Caco-2 (cell line): ENCODE results near the gene RUNX2. TPM values are rescaled to one million over a fixed set of nuclear protein-coding genes. Genes with fewer than 3 reads are reported as not detected.

Source experiments
- BruUV-seq: library from RNA; stranded (reverse); fragments of 400-500 nt; replicated peaks from 2 replicates; lab custom pipeline; 2021; lab: Mats Ljungman, UMichigan
- CTCF ChIA-PET: fragments of 300-600 bp; sonication (Branson Sonifier 250); formaldehyde crosslinking; loops from one replicate; lab custom pipeline; 2022; ENCODE audit warnings: antibody characterized with exemption; lab: Charles Lee
- POLR2A ChIA-PET: fragments of 300-600 bp; sonication (Branson Sonifier 250); formaldehyde crosslinking; loops from one replicate; lab custom pipeline; 2022; ENCODE audit warnings: antibody characterized with exemption; lab: Charles Lee
- DNase-seq, 2 experiments: peaks; one replicate each; pipeline versions ENCODE4 v3.0.0 to v3.0.0-alpha.2; 2020 to 2022
- H3K27me3 ChIP-seq: replicated peaks from 2 replicates; pipeline ENCODE4 v1.6.0; 2011; ENCODE audit warnings: low read length; ENCODE audit not compliant: control insufficient read depth, insufficient read depth
- H3K36me3 ChIP-seq: 2 replicates; pipeline ENCODE4 v1.5.1; 2011; ENCODE audit warnings: low read length; ENCODE audit not compliant: control insufficient read depth, insufficient read depth
- H3K4me1 ChIP-seq: fragments of 250-450 bp; sonication (Bioruptor Pico); 2 replicates; pipeline ENCODE4 v1.5.1; 2020; ENCODE audit warnings: mild to moderate bottlenecking
- H3K4me3 ChIP-seq: 2 replicates; pipeline ENCODE4 v1.5.1; 2011; ENCODE audit warnings: low read depth, mild to moderate bottlenecking, control low read depth, low read length
- H3K9me3 ChIP-seq: fragments of 250-450 bp; sonication (Bioruptor Pico); 2 replicates; pipeline ENCODE4 v1.5.1; 2020; ENCODE audit warnings: mild to moderate bottlenecking, moderate library complexity
- H3K27ac Mint-ChIP-seq: one replicate; pipeline ENCODE4 v1.8.0; 2022; ENCODE audit warnings: mixed read lengths; ENCODE audit not compliant: unreplicated experiment
- H3K27me3 Mint-ChIP-seq: one replicate; pipeline ENCODE4 v1.8.0; 2022; ENCODE audit warnings: mixed read lengths; ENCODE audit not compliant: insufficient read depth, unreplicated experiment
- H3K36me3 Mint-ChIP-seq: one replicate; pipeline ENCODE4 v1.8.0; 2022; ENCODE audit warnings: mild to moderate bottlenecking, mixed read lengths; ENCODE audit not compliant: insufficient read depth, unreplicated experiment
- H3K4me1 Mint-ChIP-seq: one replicate; pipeline ENCODE4 v1.8.0; 2022; ENCODE audit warnings: low read depth, mixed read lengths; ENCODE audit not compliant: unreplicated experiment
- H3K4me3 Mint-ChIP-seq: one replicate; pipeline ENCODE4 v1.8.0; 2022; ENCODE audit warnings: mild to moderate bottlenecking, moderate library complexity, mixed read lengths; ENCODE audit not compliant: unreplicated experiment
- H3K9me3 Mint-ChIP-seq: one replicate; pipeline ENCODE4 v1.8.0; 2022; ENCODE audit warnings: mixed read lengths; ENCODE audit not compliant: unreplicated experiment
- CTCF ChIP-seq, 2 experiments: fragments of 200-600 bp in 1 of 2; IDR thresholded peaks; 1 replicate in 1 of 2; 2 replicates in 1 of 2; pipeline versions ENCODE4 v1.5.1 to v1.8.0; 2011 to 2022; ENCODE audit warnings: antibody characterized with exemption in 1 of 2, control low read depth in 1 of 2, inconsistent platforms in 1 of 2, low read depth in 1 of 2, low read length in 1 of 2, mild to moderate bottlenecking in 1 of 2, moderate library complexity in 1 of 2; ENCODE audit not compliant: insufficient read depth in 1 of 2, severe bottlenecking in 1 of 2, unreplicated experiment in 1 of 2
- intact Hi-C: fragments of 100-400 bp; cut with micrococcal nuclease; formaldehyde crosslinking; loops from one replicate; pipeline ENCODE4 v1.10.0; 2022; ENCODE audit not compliant: unreplicated experiment
- total RNA-seq: library from RNA; stranded (reverse); gene quantifications from 2 replicates; pipeline ENCODE4 v1.2.3, GENCODE V29; 2022

RUNX2 gene
- total RNA-seq, 1 experiment from 2014 or later, result not detected

GRCh38 chr6:45491048-45491735, 163.1 kb downstream of the RUNX2 start:
- no TSS peak for BruUV-seq
- CTCF ChIA-PET, result interaction anchor here (1.1 kb wide), 1 partner anchor 223 kb away, joined by 3 read pairs; no protein-coding TSS in a partner anchor
- no peaks in the 10 kb centered on the region for H3K36me3 ChIP-seq

GRCh38 chr6:45491874-45492273, 163.7 kb downstream of the RUNX2 start:
- Mint-ChIP-seq H3K9me3 (no peaks in the 10 kb centered on the region), H3K4me3 (no peak overlapping the region), H3K36me3 (no peaks in the 10 kb centered on the region), H3K4me1 (no peaks in the 10 kb centered on the region), H3K27ac (no peak overlapping the region), H3K27me3 (peaks cover 5% of the 10 kb centered on the region)
- Histone ChIP-seq H3K4me1 (no peaks in the 10 kb centered on the region), H3K9me3 (no peaks in the 10 kb centered on the region), H3K36me3 (no peaks in the 10 kb centered on the region), H3K27me3 (no peaks in the 10 kb centered on the region), H3K4me3 (no peak overlapping the region)
- no peak for DNase-seq
- BruUV-seq, result no TSS peak
- ChIA-PET POLR2A (no interaction called here), CTCF (interaction anchor here (0.6 to 1.1 kb wide), 2 partner anchors 223 to 305 kb away, joined by 3 to 5 read pairs; no protein-coding TSS in a partner anchor)
- intact Hi-C loops, result no loop called here
- no peak for TF ChIP-seq CTCF (IDR thresholded peaks at IDR 0.05; ENCODE audit: insufficient read depth in 1 of 2, low read depth in 1 of 2, low read length in 1 of 2, severe bottlenecking in 1 of 2, unreplicated experiment in 1 of 2)

More at GRCh38 chr6:45491048-45491735, 163.1 kb downstream of the RUNX2 start:
- Mint-ChIP-seq H3K27ac (no peak overlapping the region), H3K4me3 (no peak overlapping the region), H3K27me3 (peaks cover 5% of the 10 kb centered on the region), H3K4me1 (no peaks in the 10 kb centered on the region), H3K36me3 (no peaks in the 10 kb centered on the region), H3K9me3 (no peaks in the 10 kb centered on the region)
- intact Hi-C loops, result no loop called here
- Histone ChIP-seq H3K4me1 (no peaks in the 10 kb centered on the region), H3K27me3 (no peaks in the 10 kb centered on the region), H3K4me3 (no peak overlapping the region), H3K9me3 (no peaks in the 10 kb centered on the region)
- no peak for TF ChIP-seq CTCF (IDR thresholded peaks at IDR 0.05; ENCODE audit: insufficient read depth in 1 of 2, low read depth in 1 of 2, low read length in 1 of 2, severe bottlenecking in 1 of 2, unreplicated experiment in 1 of 2)
- DNase-seq, result no peak
- POLR2A ChIA-PET, result no interaction called here

- no peaks in the 10 kb centered on the region for H3K9me3 ChIP-seq
- H3K36me3 Mint-ChIP-seq, result no peaks in the 10 kb centered on the region
- DNase-seq, result no peak
- TF ChIP-seq CTCF (IDR thresholded peaks at IDR 0.05; ENCODE audit: insufficient read depth in 1 of 2, low read depth in 1 of 2, low read length in 1 of 2, severe bottlenecking in 1 of 2, unreplicated experiment in 1 of 2), result no peak
- no peaks in the 10 kb centered on the region for H3K4me1 Mint-ChIP-seq
- H3K27me3 Mint-ChIP-seq, result peaks cover 2% of the 10 kb centered on the region
- no TSS peak for BruUV-seq
- CTCF ChIA-PET, result interaction anchor here (1.3 kb wide), 1 partner anchor 221 kb away, joined by 3 read pairs; no protein-coding TSS in a partner anchor
- no peak overlapping the region for H3K27ac Mint-ChIP-seq
- no peak overlapping the region for H3K4me3 Mint-ChIP-seq
- no peaks in the 10 kb centered on the region for H3K36me3 ChIP-seq
- no peak overlapping the region for H3K4me3 ChIP-seq
- H3K4me1 ChIP-seq, result no peaks in the 10 kb centered on the region
- intact Hi-C loops, result no loop called here
- H3K9me3 Mint-ChIP-seq, result no peaks in the 10 kb centered on the region
- POLR2A ChIA-PET, result no interaction called here
- H3K27me3 ChIP-seq, result no peaks in the 10 kb centered on the region
Observed at GRCh38 chr6:45493761-45494160, 165.6 kb downstream of the RUNX2 start.
